Left lung (tissue), 10 donors: ENCODE results near the gene HACD2. TPM values are rescaled to one million over a fixed set of nuclear protein-coding genes. Genes with fewer than 3 reads are reported as not detected.
A peak's percentile ranks its signal among the peaks of the same experiment; 100 is the strongest.

Source experiments
- ATAC-seq: fragments of 200-7000 bp; cut with Tn5 transposase; one replicate; pipeline ENCODE4 v1.9.1; 2020; ENCODE audit warnings: moderate library complexity
- DNase-seq, 4 donors: peaks; one replicate each; pipeline ENCODE4 v3.0.0-alpha.2; 2013 to 2020
- H3K27ac ChIP-seq, 2 donors: fragments of 200-600 bp; sonication (generic) in 1 of 2; one replicate each; pipeline versions ENCODE4 v1.5.0 to v1.8.0; 2020 to 2021
- H3K27me3 ChIP-seq, 2 donors: fragments of 200-600 bp; sonication (generic) in 1 of 2; one replicate each; pipeline versions ENCODE4 v1.5.0 to v1.8.0; 2020 to 2021
- H3K36me3 ChIP-seq, 2 donors: fragments of 200-600 bp; sonication (generic) in 1 of 2; one replicate each; pipeline versions ENCODE4 v1.5.0 to v1.8.0; 2020 to 2021
- H3K4me1 ChIP-seq, 2 donors: fragments of 200-600 bp; one replicate each; pipeline ENCODE4 v1.8.0; 2021
- H3K4me3 ChIP-seq, 2 donors: fragments of 200-600 bp; sonication (generic) in 1 of 2; one replicate each; pipeline versions ENCODE4 v1.5.0 to v1.8.0; 2020 to 2021; ENCODE audit warnings: mild to moderate bottlenecking in 1 of 2
- H3K9me3 ChIP-seq, 2 donors: fragments of 200-600 bp; sonication (generic) in 1 of 2; one replicate each; pipeline versions ENCODE4 v1.5.0 to v1.8.0; 2020 to 2021
- intact Hi-C, 2 donors: fragments of 100-400 bp; cut with DNase I; formaldehyde crosslinking; loops; one replicate each; pipeline versions ENCODE4 v1.11.2 to v1.14.2; 2022
- polyA plus RNA-seq, 6 donors: library from polyadenylated mRNA; unstranded; fragments of 120-200 nt; gene quantifications; one replicate each; pipeline ENCODE4 v1.2.1, GENCODE V29; 2013; ENCODE audit not compliant: insufficient read length in 6 of 6
- total RNA-seq, 2 donors: library from RNA; stranded (reverse); fragmentation: NEBNext Ultra II Directional; extraction: Animal tissue kit (Norgen Biotek cat#: 25700); gene quantifications; one replicate each; pipeline ENCODE4 v1.2.1, GENCODE V29; 2021
- TF ChIP-seq, protein P1 (sequence below), 2 donors: fragments of 200-600 bp; sonication (generic) in 1 of 2; IDR thresholded peaks; one replicate each; pipeline versions ENCODE4 v1.5.0 to v1.8.0; 2021; ENCODE audit warnings: antibody characterized with exemption in 2 of 2
- donor health status: DM: no; HTN: yes; CAD: no.
- donor health status: DM: no; HTN: no; CAD: no.

The HACD2 gene
- total and polyA plus RNA-seq, 8 donors = 33.6 to 60.9 (median 39.0) TPM

DNA sequence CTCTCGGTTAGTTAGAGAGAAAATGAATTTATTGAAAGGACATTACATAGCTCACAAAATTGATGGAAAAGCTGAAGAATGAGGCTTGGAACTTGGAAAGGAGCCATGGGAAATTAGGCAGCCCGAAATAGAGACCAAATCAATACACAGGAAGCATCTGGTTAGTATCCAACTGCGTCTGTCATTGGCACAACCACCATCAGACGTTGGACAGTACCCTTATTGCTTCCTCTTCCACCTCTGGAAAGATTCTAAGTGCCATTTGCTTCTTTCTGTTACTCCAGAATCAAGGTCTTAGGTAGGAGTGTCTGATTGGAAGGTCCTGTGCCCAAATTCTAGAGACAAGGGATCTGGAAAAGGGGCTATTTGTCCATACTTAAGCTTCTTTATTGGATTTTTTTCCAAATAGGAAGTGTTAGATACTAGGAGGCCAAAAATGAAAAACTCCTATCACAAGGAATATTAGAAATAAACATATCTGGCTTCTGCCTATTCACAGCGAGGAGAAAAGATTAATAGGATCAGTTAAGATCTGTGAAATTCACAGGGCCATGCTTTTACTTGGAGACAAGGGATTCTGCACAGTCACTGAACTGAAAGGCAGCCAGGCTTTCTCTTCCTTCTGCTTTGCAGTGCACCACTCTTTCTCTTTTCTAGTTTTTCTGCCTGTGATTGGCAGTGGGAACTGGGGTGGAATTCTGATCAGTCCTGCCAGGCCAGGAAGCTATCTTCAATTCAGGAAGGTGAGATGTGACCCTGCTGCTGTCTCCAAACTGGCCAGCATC, 10.7 kb upstream of the HACD2 start:
- DNase-seq (no peak), ATAC-seq (no peak)
- TF ChIP-seq, protein P1, sequence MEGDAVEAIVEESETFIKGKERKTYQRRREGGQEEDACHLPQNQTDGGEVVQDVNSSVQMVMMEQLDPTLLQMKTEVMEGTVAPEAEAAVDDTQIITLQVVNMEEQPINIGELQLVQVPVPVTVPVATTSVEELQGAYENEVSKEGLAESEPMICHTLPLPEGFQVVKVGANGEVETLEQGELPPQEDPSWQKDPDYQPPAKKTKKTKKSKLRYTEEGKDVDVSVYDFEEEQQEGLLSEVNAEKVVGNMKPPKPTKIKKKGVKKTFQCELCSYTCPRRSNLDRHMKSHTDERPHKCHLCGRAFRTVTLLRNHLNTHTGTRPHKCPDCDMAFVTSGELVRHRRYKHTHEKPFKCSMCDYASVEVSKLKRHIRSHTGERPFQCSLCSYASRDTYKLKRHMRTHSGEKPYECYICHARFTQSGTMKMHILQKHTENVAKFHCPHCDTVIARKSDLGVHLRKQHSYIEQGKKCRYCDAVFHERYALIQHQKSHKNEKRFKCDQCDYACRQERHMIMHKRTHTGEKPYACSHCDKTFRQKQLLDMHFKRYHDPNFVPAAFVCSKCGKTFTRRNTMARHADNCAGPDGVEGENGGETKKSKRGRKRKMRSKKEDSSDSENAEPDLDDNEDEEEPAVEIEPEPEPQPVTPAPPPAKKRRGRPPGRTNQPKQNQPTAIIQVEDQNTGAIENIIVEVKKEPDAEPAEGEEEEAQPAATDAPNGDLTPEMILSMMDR (IDR thresholded peaks at IDR 0.05) = no peak
- H3K36me3 ChIP-seq = peaks cover 0 to 5% of the 10 kb centered on the region in 2 donors
- no peak overlapping the region for H3K4me3 ChIP-seq
- H3K27me3 ChIP-seq = no peaks in the 10 kb centered on the region
- intact Hi-C loops = no loop called here
- peaks cover 0 to 8% of the 10 kb centered on the region in 2 donors for H3K9me3 ChIP-seq
- no peak overlapping the region for H3K27ac ChIP-seq
- H3K4me1 ChIP-seq = no peaks in the 10 kb centered on the region

DNA sequence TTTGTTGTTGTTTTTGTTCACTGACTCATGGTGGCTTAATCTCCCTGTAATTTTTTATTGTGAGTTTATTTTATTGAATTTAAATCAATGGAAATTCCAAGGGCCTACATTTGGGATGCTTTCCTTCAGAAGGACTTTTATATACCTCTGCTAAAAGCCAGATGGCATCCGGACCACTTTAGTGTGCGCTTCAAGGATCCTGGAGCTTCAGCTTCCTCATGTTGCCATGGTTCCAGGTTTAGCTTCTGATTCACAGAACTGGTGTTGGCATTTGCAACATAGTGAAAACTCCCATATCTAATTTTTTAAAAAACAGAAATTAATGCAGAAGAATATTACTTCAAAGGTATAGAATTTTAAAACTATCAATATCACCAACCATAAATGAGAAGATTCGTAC, 8.5 kb upstream of the HACD2 start:
- intact Hi-C loops = no loop called here
- ATAC-seq (no peak), DNase-seq (no peak)
- Histone ChIP-seq H3K4me1 (no peaks in the 10 kb centered on the region), H3K4me3 (no peak overlapping the region), H3K36me3 (peaks cover 0 to 10% of the 10 kb centered on the region in 2 donors), H3K9me3 (peaks cover 0 to 14% of the 10 kb centered on the region in 2 donors), H3K27me3 (no peaks in the 10 kb centered on the region), H3K27ac (no peak overlapping the region)
- TF ChIP-seq, protein P1 (IDR thresholded peaks at IDR 0.05) = no peak

DNA sequence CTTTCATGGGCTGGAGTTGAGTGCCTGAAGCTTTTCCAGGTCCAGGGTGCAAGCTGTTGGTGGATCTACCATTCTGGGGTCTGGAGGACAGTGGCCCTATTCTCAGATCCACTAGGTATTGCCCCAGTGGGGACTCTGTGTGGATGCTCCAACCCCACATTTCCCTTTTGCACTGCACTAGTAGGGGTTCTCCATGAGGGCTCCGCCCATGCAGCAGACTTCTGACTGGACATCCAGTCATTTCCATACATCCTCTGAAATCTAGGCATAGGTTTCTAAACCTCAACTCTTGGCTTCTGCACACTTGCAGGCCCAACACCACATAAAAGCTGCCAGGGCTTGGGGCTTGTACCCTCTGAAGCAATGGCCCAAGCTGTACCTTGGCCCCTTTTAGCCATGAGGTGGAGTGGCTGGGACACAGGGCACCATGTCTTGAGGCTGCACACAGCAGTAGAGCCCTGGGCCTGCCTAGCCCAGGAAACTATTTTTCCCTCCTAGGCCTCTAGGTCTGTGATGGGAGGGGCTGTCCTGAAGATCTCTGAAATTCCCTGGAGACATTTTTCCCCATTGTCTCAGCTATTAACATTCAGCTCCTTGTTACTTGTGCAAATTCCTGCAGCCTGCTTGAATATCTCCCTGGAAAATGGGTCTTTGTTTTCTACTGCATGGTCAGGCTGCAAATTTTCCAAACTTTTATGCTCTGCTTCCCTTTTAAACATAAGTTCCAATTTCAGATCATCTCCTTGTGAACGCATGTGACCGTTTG, 6.0 kb upstream of the HACD2 start:
- intact Hi-C loops = no loop called here
- no peak for ATAC-seq
- no peaks in the 10 kb centered on the region for H3K27me3 ChIP-seq
- no peak overlapping the region for H3K4me3 ChIP-seq
- peaks cover 0 to 14% of the 10 kb centered on the region in 2 donors for H3K9me3 ChIP-seq
- peaks cover 0 to 8% of the 10 kb centered on the region in 2 donors for H3K4me1 ChIP-seq
- H3K36me3 ChIP-seq = peaks cover 0 to 10% of the 10 kb centered on the region in 2 donors
- H3K27ac ChIP-seq = no peak overlapping the region
- DNase-seq = no peak
- TF ChIP-seq, protein P1 (IDR thresholded peaks at IDR 0.05) = no peak

DNA sequence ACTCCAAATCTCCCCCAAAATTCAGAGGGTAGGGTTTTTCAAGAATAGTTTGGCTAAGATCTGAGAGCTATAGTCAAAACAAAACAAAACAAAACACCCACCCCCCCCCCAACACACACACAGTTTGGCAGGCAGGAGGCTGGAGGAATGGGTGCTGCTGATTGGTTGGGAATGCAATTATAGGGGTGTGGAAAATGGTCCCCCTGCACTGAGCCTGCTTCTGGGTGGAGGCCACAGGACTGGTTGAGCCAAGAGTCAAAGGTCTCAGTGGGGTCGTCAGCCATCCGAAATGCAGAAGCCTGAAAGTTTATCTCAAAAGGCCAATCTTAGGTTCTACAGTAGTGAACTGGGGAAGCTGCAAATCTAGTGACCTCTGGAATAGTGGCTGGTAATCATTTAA, 2.5 kb upstream of the HACD2 start:
- TF ChIP-seq, protein P1 (IDR thresholded peaks at IDR 0.05) = no peak
- Histone ChIP-seq H3K9me3 (peaks cover 0 to 14% of the 10 kb centered on the region in 2 donors), H3K27ac (no peak overlapping the region), H3K4me3 (no peak overlapping the region), H3K4me1 (peaks cover 5 to 27% of the 10 kb centered on the region in 2 donors), H3K27me3 (no peaks in the 10 kb centered on the region), H3K36me3 (peaks cover 0 to 10% of the 10 kb centered on the region in 2 donors)
- DNase-seq = no peak
- no peak for ATAC-seq
- intact Hi-C loops = no loop called here

DNA sequence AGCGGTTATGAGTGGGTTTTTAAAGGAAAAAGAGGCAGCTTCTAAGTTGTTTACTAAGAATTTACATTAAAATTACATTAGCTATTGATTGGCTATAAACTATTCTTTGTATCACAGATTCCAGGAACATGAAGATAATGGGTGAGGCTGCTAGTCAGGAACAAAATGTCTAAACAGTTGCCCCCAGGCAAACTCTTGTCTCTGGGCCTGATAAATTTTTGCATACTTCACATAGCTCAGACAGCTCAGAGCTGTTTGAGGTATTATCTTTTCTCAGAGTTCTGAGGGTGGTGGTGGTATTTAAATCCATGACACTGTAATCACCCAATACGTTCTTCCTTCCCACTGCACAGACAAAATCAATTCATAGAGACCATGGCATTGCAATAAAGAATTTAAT, 2.1 kb upstream of the HACD2 start:
- TF ChIP-seq, protein P1 (IDR thresholded peaks at IDR 0.05) = no peak
- no peak overlapping the region for H3K27ac ChIP-seq
- peaks cover 0 to 14% of the 10 kb centered on the region in 2 donors for H3K9me3 ChIP-seq
- H3K36me3 ChIP-seq = peaks cover 0 to 10% of the 10 kb centered on the region in 2 donors
- no peaks in the 10 kb centered on the region for H3K27me3 ChIP-seq
- no peak for DNase-seq
- ATAC-seq = no peak
- peaks cover 8 to 27% of the 10 kb centered on the region in 2 donors for H3K4me1 ChIP-seq
- intact Hi-C loops = no loop called here
- H3K4me3 ChIP-seq = peak overlapping the region in 1 of 2 donors; percentile 86
